ENCODE results near the gene GREB1. TPM values are rescaled to one million over a fixed set of nuclear protein-coding genes. Genes with fewer than 3 reads are reported as not detected.

GREB1 gene
- polyA plus RNA-seq, 1 donor from 2014 or later, result 17.2 TPM

DNA sequence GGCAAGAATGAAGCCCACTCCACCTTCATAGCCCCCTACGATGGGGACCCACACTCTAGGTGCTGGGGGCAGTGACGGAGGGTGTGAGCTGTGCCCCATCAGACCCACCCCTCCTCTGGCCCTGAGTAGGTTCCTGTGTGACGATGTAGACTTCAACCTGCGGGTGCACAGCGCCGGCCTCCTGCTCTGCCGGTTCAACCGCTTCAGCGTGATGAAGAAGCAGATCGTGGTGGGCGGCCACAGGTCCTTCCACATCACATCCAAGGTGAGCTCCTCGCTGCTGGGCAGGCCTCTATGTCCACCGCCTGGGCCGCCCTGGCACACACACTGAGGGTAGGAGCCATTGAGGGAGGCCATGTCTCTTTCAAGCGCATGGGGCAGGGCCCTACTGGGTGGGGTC, 101.3 kb downstream of the GREB1 start:
- no peak for TF ChIP-seq SMC3 (conservative IDR thresholded peaks at IDR 0.05; ENCODE audit: poor library complexity)
- TF ChIP-seq, protein P1, sequence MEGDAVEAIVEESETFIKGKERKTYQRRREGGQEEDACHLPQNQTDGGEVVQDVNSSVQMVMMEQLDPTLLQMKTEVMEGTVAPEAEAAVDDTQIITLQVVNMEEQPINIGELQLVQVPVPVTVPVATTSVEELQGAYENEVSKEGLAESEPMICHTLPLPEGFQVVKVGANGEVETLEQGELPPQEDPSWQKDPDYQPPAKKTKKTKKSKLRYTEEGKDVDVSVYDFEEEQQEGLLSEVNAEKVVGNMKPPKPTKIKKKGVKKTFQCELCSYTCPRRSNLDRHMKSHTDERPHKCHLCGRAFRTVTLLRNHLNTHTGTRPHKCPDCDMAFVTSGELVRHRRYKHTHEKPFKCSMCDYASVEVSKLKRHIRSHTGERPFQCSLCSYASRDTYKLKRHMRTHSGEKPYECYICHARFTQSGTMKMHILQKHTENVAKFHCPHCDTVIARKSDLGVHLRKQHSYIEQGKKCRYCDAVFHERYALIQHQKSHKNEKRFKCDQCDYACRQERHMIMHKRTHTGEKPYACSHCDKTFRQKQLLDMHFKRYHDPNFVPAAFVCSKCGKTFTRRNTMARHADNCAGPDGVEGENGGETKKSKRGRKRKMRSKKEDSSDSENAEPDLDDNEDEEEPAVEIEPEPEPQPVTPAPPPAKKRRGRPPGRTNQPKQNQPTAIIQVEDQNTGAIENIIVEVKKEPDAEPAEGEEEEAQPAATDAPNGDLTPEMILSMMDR (IDR thresholded peaks at IDR 0.05; ENCODE audit: poor library complexity, severe bottlenecking), result no peak
- no peak for TF ChIP-seq RAD21 (conservative IDR thresholded peaks at IDR 0.05)
- no peak for TF ChIP-seq TAF1 (IDR thresholded peaks at IDR 0.05; ENCODE audit: low read depth)
- TF ChIP-seq, protein P2, sequence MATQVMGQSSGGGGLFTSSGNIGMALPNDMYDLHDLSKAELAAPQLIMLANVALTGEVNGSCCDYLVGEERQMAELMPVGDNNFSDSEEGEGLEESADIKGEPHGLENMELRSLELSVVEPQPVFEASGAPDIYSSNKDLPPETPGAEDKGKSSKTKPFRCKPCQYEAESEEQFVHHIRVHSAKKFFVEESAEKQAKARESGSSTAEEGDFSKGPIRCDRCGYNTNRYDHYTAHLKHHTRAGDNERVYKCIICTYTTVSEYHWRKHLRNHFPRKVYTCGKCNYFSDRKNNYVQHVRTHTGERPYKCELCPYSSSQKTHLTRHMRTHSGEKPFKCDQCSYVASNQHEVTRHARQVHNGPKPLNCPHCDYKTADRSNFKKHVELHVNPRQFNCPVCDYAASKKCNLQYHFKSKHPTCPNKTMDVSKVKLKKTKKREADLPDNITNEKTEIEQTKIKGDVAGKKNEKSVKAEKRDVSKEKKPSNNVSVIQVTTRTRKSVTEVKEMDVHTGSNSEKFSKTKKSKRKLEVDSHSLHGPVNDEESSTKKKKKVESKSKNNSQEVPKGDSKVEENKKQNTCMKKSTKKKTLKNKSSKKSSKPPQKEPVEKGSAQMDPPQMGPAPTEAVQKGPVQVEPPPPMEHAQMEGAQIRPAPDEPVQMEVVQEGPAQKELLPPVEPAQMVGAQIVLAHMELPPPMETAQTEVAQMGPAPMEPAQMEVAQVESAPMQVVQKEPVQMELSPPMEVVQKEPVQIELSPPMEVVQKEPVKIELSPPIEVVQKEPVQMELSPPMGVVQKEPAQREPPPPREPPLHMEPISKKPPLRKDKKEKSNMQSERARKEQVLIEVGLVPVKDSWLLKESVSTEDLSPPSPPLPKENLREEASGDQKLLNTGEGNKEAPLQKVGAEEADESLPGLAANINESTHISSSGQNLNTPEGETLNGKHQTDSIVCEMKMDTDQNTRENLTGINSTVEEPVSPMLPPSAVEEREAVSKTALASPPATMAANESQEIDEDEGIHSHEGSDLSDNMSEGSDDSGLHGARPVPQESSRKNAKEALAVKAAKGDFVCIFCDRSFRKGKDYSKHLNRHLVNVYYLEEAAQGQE (IDR thresholded peaks at IDR 0.05; ENCODE audit: borderline replicate concordance), result no peak
- no peak for TF ChIP-seq MXI1 (conservative IDR thresholded peaks at IDR 0.05; ENCODE audit: poor library complexity, severe bottlenecking)
- TF ChIP-seq EP300 (conservative IDR thresholded peaks at IDR 0.05; ENCODE audit: poor library complexity, severe bottlenecking), result no peak
- TF ChIP-seq EZH2 (IDR thresholded peaks at IDR 0.05; ENCODE audit: borderline replicate concordance, insufficient read depth, low read length, poor library complexity, severe bottlenecking), result no peak
- TF ChIP-seq POLR2AphosphoS5 (IDR thresholded peaks at IDR 0.05), result no peak
- H2AFZ ChIP-seq (ENCODE audit: low read depth, low read length), result no peak overlapping the region
- peaks cover 9% of the 10 kb centered on the region for H3K36me3 ChIP-seq (ENCODE audit: insufficient read depth, low read length)
- H3K27me3 ChIP-seq (ENCODE audit: insufficient read depth, low read depth, low read length), result no peaks in the 10 kb centered on the region
- no peaks in the 10 kb centered on the region for H3K9me3 ChIP-seq (ENCODE audit: low read length)
- no peaks in the 10 kb centered on the region for H3K9me2 ChIP-seq (ENCODE audit: insufficient read depth, low read length)
- H3K9ac ChIP-seq (ENCODE audit: low read length), result no peak overlapping the region
- H3K27ac ChIP-seq (ENCODE audit: low read length), result no peak overlapping the region
- H3K4me2 ChIP-seq (ENCODE audit: low read length), result no peak overlapping the region
- H3K79me2 ChIP-seq (replicated peaks; ENCODE audit: insufficient read depth, low read length), result no peaks in the 10 kb centered on the region
- no peak overlapping the region for H3K4me3 ChIP-seq (ENCODE audit: low read length)
- H3F3A ChIP-seq (ENCODE audit: insufficient read depth, low read length, poor library complexity, severe bottlenecking), result no peaks in the 10 kb centered on the region
- no peaks in the 10 kb centered on the region for H4K20me1 ChIP-seq (ENCODE audit: insufficient read depth)

DNA sequence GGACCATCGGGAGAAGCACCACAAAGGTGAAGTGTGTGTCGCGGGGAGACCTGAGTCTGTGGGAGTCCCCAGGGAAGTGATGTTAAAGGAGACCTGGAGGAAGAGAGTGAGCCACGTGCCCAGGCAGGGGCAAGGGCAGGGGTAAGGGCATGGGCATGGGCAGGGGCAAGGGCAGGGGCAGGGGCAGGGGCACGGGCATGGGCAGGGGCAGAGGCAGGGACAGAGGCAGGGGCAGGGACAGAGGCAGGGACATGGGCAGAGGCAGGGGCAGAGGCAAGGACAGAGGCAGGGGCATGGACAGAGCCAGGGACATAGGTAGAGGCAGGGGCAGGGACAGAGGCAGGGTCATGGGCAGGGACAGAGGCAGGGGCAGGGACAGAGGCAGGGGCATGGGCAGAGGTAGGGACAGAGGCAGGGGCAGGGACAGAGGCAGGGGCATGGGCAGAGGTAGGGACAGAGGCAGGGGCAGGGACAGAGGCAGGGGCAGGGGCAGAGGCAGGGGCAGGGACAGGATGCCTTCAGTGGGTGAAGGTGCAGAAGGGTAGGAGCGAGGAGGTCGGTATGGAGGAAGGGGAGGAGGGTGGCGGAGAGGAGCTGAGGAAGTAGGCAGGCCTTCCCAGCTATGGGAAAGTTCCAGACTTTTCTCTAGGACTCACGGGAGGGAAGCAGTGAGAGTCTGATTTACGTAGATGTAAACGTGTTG, 102.9 kb downstream of the GREB1 start:
- H3K9me2 ChIP-seq (ENCODE audit: insufficient read depth, low read length), result no peaks in the 10 kb centered on the region
- H2AFZ ChIP-seq (ENCODE audit: low read depth, low read length), result no peak overlapping the region
- H3K9ac ChIP-seq (ENCODE audit: low read length), result no peak overlapping the region
- no peaks in the 10 kb centered on the region for H3K9me3 ChIP-seq (ENCODE audit: low read length)
- no peak overlapping the region for H3K27ac ChIP-seq (ENCODE audit: low read length)
- H3K27me3 ChIP-seq (ENCODE audit: insufficient read depth, low read depth, low read length), result no peaks in the 10 kb centered on the region
- no peak for TF ChIP-seq EZH2 (IDR thresholded peaks at IDR 0.05; ENCODE audit: borderline replicate concordance, insufficient read depth, low read length, poor library complexity, severe bottlenecking)
- TF ChIP-seq POLR2AphosphoS5 (IDR thresholded peaks at IDR 0.05), result no peak
- no peak for TF ChIP-seq RAD21 (conservative IDR thresholded peaks at IDR 0.05)
- TF ChIP-seq, protein P2 (IDR thresholded peaks at IDR 0.05; ENCODE audit: borderline replicate concordance), result no peak
- no peak for TF ChIP-seq TAF1 (IDR thresholded peaks at IDR 0.05; ENCODE audit: low read depth)
- no peak for TF ChIP-seq MXI1 (conservative IDR thresholded peaks at IDR 0.05; ENCODE audit: poor library complexity, severe bottlenecking)
- TF ChIP-seq SMC3 (conservative IDR thresholded peaks at IDR 0.05; ENCODE audit: poor library complexity), result no peak
- no peak for TF ChIP-seq EP300 (conservative IDR thresholded peaks at IDR 0.05; ENCODE audit: poor library complexity, severe bottlenecking)
- TF ChIP-seq, protein P1 (IDR thresholded peaks at IDR 0.05; ENCODE audit: poor library complexity, severe bottlenecking), result no peak
- H4K20me1 ChIP-seq (ENCODE audit: insufficient read depth), result no peaks in the 10 kb centered on the region
- H3K79me2 ChIP-seq (replicated peaks; ENCODE audit: insufficient read depth, low read length), result no peaks in the 10 kb centered on the region
- no peak overlapping the region for H3K4me2 ChIP-seq (ENCODE audit: low read length)
- no peak overlapping the region for H3K4me3 ChIP-seq (ENCODE audit: low read length)
- no peaks in the 10 kb centered on the region for H3F3A ChIP-seq (ENCODE audit: insufficient read depth, low read length, poor library complexity, severe bottlenecking)
- no peaks in the 10 kb centered on the region for H3K36me3 ChIP-seq (ENCODE audit: insufficient read depth, low read length)

Measured in neural cell (in vitro differentiated cells).